ENCODE measurements around the gene TRAM2. TPM values are rescaled to one million over a fixed set of nuclear protein-coding genes. Genes with fewer than 3 reads are reported as not detected.

TRAM2 gene
- total and polyA plus RNA-seq, 10 of the 15 experiments (the other 5 are each of a cell fraction or from before 2014, with no cell fraction given), result 2.5 to 15.0 (median 11.0) TPM

DNA sequence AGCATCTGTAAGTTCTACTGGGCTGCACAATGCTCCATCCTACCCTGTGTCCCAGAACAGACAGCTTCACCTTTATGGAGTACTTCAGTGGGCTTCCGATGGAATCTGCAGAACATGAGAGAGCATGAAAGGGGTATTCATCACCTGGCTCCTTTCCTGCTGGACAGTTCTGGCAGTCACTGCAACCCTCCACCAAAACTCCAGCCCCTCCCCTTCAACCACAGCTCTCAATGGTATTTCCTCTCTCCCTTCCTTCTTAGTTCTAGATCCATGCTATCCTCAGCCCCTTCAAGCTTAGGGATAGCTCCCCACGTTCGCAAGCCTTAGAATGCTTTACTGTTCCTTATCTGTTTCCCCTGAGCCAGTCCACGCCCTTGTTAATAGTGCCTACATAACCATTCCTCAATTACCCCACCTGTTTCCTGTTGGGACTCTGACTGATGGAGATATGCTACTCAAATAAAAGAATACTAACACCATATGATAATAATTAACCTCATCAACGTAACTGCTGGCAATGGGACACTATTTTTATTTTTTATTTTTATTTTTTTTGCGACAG, 26.8 kb downstream of the TRAM2 start:
- Histone ChIP-seq H3K4me3 (no peak overlapping the region), H3K9me3 (replicated peaks; ENCODE audit: control insufficient read depth, insufficient read depth, low read length) (no peaks in the 10 kb centered on the region), H4K20me1 (ENCODE audit: control insufficient read depth, insufficient read depth) (no peaks in the 10 kb centered on the region), H3K4me2 (ENCODE audit: control insufficient read depth, insufficient read depth) (no peak overlapping the region), H3K9ac (ENCODE audit: control insufficient read depth, insufficient read depth, low read length) (no peak overlapping the region), H3K79me2 (ENCODE audit: control insufficient read depth, insufficient read depth, low read length) (peaks cover 31% of the 10 kb centered on the region), H3K27me3 (replicated peaks in 1 of 2; ENCODE audit: control insufficient read depth in 2 of 2, insufficient read depth in 2 of 2, low read length in 1 of 2) (no peaks in the 10 kb centered on the region), H3K27ac (ENCODE audit: control insufficient read depth, insufficient read depth) (no peak overlapping the region), H3K36me3 (ENCODE audit: control insufficient read depth in 2 of 2, insufficient read depth in 2 of 2, low read length in 1 of 2) (no peaks in the 10 kb centered on the region; a peak in 1 of 4 replicates), H2AFZ (ENCODE audit: control insufficient read depth, low read depth, low read length) (no peak overlapping the region), H3K4me1 (ENCODE audit: control insufficient read depth, insufficient read depth, low read length) (peaks cover 44% of the 10 kb centered on the region)
- DNase-seq (ENCODE audit: low read depth, low spot score) (no peak), FAIRE-seq (no peak), ATAC-seq (no peak)
- SMC1A ChIA-PET (ENCODE audit: uncharacterized antibody, unreplicated experiment), result interaction anchor here (1.7 kb wide), 1 partner anchor 13 kb away, joined by 5 read pairs; no protein-coding TSS in a partner anchor
- no TSS peak for BruUV-seq (replicated peaks)
- in situ Hi-C loops (cut with MboI), result no loop called here
- POLR2A ChIA-PET, result no interaction called here
- WGBS (ENCODE audit: insufficient coverage, insufficient replicate concordance, low lambda C conversion rate, missing lambda C conversion rate), result 94% methylated on average over 6 of the region's 6 CpGs
- RAD21 ChIA-PET (ENCODE audit: unreplicated experiment), result no interaction called here
- CTCF ChIA-PET, result interaction anchor here (0.6 to 1.4 kb wide), 5 partner anchors 10 to 143 kb away, joined by 3 to 5 read pairs (median 4); no protein-coding TSS in a partner anchor
- intact Hi-C loops (cut with micrococcal nuclease; ENCODE audit: unreplicated experiment), result no loop called here
- TF ChIP-seq, protein P1, sequence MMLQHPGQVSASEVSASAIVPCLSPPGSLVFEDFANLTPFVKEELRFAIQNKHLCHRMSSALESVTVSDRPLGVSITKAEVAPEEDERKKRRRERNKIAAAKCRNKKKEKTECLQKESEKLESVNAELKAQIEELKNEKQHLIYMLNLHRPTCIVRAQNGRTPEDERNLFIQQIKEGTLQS (IDR thresholded peaks at IDR 0.05; ENCODE audit: borderline replicate concordance, extremely low read depth, low read depth, low read length), result no peak
- TF ChIP-seq CBX5 (IDR thresholded peaks at IDR 0.05; ENCODE audit: low read depth), result no peak
- no peak for TF ChIP-seq MTA2 (IDR thresholded peaks at IDR 0.05; ENCODE audit: low read depth)
- no peak for TF ChIP-seq MTA3 (IDR thresholded peaks at IDR 0.05; ENCODE audit: borderline replicate concordance, low read length)
- TF ChIP-seq, protein P2, sequence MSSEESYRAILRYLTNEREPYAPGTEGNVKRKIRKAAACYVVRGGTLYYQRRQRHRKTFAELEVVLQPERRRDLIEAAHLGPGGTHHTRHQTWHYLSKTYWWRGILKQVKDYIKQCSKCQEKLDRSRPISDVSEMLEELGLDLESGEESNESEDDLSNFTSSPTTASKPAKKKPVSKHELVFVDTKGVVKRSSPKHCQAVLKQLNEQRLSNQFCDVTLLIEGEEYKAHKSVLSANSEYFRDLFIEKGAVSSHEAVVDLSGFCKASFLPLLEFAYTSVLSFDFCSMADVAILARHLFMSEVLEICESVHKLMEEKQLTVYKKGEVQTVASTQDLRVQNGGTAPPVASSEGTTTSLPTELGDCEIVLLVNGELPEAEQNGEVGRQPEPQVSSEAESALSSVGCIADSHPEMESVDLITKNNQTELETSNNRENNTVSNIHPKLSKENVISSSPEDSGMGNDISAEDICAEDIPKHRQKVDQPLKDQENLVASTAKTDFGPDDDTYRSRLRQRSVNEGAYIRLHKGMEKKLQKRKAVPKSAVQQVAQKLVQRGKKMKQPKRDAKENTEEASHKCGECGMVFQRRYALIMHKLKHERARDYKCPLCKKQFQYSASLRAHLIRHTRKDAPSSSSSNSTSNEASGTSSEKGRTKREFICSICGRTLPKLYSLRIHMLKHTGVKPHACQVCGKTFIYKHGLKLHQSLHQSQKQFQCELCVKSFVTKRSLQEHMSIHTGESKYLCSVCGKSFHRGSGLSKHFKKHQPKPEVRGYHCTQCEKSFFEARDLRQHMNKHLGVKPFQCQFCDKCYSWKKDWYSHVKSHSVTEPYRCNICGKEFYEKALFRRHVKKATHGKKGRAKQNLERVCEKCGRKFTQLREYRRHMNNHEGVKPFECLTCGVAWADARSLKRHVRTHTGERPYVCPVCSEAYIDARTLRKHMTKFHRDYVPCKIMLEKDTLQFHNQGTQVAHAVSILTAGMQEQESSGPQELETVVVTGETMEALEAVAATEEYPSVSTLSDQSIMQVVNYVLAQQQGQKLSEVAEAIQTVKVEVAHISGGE (CRISPR knock-in tag; IDR thresholded peaks at IDR 0.05), result no peak
- TF ChIP-seq, protein P3, sequence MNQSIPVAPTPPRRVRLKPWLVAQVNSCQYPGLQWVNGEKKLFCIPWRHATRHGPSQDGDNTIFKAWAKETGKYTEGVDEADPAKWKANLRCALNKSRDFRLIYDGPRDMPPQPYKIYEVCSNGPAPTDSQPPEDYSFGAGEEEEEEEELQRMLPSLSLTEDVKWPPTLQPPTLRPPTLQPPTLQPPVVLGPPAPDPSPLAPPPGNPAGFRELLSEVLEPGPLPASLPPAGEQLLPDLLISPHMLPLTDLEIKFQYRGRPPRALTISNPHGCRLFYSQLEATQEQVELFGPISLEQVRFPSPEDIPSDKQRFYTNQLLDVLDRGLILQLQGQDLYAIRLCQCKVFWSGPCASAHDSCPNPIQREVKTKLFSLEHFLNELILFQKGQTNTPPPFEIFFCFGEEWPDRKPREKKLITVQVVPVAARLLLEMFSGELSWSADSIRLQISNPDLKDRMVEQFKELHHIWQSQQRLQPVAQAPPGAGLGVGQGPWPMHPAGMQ (IDR thresholded peaks at IDR 0.05; ENCODE audit: borderline replicate concordance), result no peak
- TF ChIP-seq SREBF2 (IDR thresholded peaks at IDR 0.05; ENCODE audit: low read length), result no peak
- TF ChIP-seq, protein P4, sequence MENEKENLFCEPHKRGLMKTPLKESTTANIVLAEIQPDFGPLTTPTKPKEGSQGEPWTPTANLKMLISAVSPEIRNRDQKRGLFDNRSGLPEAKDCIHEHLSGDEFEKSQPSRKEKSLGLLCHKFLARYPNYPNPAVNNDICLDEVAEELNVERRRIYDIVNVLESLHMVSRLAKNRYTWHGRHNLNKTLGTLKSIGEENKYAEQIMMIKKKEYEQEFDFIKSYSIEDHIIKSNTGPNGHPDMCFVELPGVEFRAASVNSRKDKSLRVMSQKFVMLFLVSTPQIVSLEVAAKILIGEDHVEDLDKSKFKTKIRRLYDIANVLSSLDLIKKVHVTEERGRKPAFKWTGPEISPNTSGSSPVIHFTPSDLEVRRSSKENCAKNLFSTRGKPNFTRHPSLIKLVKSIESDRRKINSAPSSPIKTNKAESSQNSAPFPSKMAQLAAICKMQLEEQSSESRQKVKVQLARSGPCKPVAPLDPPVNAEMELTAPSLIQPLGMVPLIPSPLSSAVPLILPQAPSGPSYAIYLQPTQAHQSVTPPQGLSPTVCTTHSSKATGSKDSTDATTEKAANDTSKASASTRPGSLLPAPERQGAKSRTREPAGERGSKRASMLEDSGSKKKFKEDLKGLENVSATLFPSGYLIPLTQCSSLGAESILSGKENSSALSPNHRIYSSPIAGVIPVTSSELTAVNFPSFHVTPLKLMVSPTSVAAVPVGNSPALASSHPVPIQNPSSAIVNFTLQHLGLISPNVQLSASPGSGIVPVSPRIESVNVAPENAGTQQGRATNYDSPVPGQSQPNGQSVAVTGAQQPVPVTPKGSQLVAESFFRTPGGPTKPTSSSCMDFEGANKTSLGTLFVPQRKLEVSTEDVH (IDR thresholded peaks at IDR 0.05; ENCODE audit: low read depth, partially characterized antibody), result no peak
- TF ChIP-seq, protein P5, sequence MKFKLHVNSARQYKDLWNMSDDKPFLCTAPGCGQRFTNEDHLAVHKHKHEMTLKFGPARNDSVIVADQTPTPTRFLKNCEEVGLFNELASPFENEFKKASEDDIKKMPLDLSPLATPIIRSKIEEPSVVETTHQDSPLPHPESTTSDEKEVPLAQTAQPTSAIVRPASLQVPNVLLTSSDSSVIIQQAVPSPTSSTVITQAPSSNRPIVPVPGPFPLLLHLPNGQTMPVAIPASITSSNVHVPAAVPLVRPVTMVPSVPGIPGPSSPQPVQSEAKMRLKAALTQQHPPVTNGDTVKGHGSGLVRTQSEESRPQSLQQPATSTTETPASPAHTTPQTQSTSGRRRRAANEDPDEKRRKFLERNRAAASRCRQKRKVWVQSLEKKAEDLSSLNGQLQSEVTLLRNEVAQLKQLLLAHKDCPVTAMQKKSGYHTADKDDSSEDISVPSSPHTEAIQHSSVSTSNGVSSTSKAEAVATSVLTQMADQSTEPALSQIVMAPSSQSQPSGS (IDR thresholded peaks at IDR 0.05; ENCODE audit: low read length), result no peak
- TF ChIP-seq, protein P6, sequence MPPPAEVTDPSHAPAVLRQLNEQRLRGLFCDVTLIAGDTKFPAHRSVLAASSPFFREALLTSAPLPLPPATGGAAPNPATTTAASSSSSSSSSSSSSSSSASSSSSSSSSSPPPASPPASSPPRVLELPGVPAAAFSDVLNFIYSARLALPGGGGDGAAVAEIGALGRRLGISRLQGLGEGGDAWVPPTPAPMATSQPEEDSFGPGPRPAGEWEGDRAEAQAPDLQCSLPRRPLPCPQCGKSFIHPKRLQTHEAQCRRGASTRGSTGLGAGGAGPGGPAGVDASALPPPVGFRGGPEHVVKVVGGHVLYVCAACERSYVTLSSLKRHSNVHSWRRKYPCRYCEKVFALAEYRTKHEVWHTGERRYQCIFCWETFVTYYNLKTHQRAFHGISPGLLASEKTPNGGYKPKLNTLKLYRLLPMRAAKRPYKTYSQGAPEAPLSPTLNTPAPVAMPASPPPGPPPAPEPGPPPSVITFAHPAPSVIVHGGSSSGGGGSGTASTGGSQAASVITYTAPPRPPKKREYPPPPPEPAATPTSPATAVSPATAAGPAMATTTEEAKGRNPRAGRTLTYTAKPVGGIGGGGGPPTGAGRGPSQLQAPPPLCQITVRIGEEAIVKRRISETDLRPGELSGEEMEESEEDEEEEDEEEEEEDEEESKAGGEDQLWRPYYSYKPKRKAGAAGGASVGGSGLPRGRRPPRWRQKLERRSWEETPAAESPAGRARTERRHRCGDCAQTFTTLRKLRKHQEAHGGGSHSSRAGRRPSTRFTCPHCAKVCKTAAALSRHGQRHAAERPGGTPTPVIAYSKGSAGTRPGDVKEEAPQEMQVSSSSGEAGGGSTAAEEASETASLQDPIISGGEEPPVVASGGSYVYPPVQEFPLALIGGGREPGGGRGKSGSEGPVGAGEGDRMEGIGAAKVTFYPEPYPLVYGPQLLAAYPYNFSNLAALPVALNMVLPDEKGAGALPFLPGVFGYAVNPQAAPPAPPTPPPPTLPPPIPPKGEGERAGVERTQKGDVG (CRISPR knock-in tag; IDR thresholded peaks at IDR 0.05), result no peak
